ENCODE data around the gene KIF4A. TPM values are rescaled to one million over a fixed set of nuclear protein-coding genes. Genes with fewer than 3 reads are reported as not detected.

The KIF4A gene
- total RNA-seq, 1 donor from 2014 or later = 2.2 TPM

DNA sequence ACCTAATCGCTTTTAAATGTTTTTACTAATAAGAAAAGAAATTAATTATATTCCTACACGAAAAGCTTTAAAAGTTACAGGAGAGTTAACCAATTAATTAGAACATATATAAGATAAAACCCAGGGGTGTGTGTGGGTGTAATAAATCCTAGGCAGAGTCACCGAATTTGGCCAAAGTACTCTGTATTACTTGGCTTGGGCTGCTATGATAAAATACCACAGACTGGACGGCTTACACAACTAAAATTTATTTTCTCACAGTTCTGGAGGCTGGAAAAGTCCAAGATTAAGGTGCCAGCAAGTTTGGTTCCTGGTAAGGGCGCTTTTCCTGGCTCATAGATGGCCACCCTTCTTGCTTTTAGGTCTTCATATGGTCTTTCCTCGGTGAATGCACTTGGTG, 45.0 kb upstream of the KIF4A start:
- Histone ChIP-seq H3K27me3 (no peaks in the 10 kb centered on the region), H3K4me3 (no peak overlapping the region), H3K4me1 (no peaks in the 10 kb centered on the region), H3K9me3 (no peaks in the 10 kb centered on the region), H3K36me3 (no peaks in the 10 kb centered on the region), H3K27ac (no peak overlapping the region)
- intact Hi-C loops (cut with DNase I) = no loop called here
- DNase-seq (ENCODE audit: extremely low spot score in 2 of 2) = no peak
- TF ChIP-seq, protein P1, sequence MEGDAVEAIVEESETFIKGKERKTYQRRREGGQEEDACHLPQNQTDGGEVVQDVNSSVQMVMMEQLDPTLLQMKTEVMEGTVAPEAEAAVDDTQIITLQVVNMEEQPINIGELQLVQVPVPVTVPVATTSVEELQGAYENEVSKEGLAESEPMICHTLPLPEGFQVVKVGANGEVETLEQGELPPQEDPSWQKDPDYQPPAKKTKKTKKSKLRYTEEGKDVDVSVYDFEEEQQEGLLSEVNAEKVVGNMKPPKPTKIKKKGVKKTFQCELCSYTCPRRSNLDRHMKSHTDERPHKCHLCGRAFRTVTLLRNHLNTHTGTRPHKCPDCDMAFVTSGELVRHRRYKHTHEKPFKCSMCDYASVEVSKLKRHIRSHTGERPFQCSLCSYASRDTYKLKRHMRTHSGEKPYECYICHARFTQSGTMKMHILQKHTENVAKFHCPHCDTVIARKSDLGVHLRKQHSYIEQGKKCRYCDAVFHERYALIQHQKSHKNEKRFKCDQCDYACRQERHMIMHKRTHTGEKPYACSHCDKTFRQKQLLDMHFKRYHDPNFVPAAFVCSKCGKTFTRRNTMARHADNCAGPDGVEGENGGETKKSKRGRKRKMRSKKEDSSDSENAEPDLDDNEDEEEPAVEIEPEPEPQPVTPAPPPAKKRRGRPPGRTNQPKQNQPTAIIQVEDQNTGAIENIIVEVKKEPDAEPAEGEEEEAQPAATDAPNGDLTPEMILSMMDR (IDR thresholded peaks at IDR 0.05) = no peak
- TF ChIP-seq POLR2AphosphoS5 (IDR thresholded peaks at IDR 0.05; ENCODE audit: insufficient read depth in 1 of 2, low read depth in 1 of 2) = no peak
- no peak for TF ChIP-seq POLR2A (IDR thresholded peaks at IDR 0.05)

DNA sequence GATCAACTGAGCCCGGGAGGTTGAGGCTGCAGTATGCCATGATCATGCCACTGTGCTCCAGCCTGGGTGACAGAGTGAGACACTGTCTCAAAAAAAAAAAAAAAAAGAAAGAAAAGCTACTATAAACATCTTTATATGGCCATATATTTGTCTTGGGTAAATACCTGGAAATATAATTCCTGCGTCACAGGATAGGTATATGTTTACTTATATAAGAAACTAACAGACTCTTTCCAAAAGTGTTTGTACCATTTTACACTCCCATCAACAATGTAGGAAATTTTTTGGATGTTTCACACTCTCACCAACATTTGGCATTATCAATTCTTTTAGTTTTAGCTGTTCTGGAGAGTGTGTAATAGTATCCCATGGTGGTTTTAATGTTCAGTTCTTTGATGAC, 42.7 kb upstream of the KIF4A start:
- no peaks in the 10 kb centered on the region for H3K36me3 ChIP-seq
- DNase-seq (ENCODE audit: extremely low spot score in 2 of 2) = no peak
- TF ChIP-seq POLR2A (IDR thresholded peaks at IDR 0.05) = no peak
- TF ChIP-seq, protein P1 (IDR thresholded peaks at IDR 0.05) = no peak
- no peak for TF ChIP-seq POLR2AphosphoS5 (IDR thresholded peaks at IDR 0.05; ENCODE audit: insufficient read depth in 1 of 2, low read depth in 1 of 2)
- H3K27me3 ChIP-seq = no peaks in the 10 kb centered on the region
- H3K9me3 ChIP-seq = no peaks in the 10 kb centered on the region
- no peaks in the 10 kb centered on the region for H3K4me1 ChIP-seq
- H3K27ac ChIP-seq = no peak overlapping the region
- no peak overlapping the region for H3K4me3 ChIP-seq
- intact Hi-C loops (cut with DNase I) = no loop called here

DNA sequence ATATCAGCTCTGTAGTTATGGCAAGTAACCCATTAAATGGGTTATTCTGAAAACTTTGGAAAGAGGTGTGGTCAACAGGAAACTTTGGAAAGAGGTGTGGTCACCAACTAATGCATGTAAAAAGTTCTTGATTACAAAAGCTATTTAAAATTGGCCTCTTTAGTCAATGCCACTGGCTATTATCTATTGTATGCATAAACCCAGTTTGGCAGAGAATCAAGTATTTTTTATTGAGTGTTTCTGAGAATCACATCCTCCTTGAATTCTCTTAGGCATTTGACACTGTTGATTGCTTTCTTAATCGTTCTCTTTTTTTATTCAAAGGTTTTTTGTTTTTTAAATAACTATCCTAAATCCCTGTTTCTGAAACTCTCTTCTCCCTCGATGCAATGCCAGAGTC, 37.4 kb upstream of the KIF4A start:
- intact Hi-C loops (cut with DNase I) = no loop called here
- Histone ChIP-seq H3K4me1 (no peaks in the 10 kb centered on the region), H3K27ac (no peak overlapping the region), H3K4me3 (no peak overlapping the region), H3K27me3 (no peaks in the 10 kb centered on the region), H3K36me3 (no peaks in the 10 kb centered on the region), H3K9me3 (no peaks in the 10 kb centered on the region)
- no peak for TF ChIP-seq POLR2A (IDR thresholded peaks at IDR 0.05)
- TF ChIP-seq, protein P1 (IDR thresholded peaks at IDR 0.05) = no peak
- TF ChIP-seq POLR2AphosphoS5 (IDR thresholded peaks at IDR 0.05; ENCODE audit: insufficient read depth in 1 of 2, low read depth in 1 of 2) = no peak
- no peak for DNase-seq (ENCODE audit: extremely low spot score in 2 of 2)

DNA sequence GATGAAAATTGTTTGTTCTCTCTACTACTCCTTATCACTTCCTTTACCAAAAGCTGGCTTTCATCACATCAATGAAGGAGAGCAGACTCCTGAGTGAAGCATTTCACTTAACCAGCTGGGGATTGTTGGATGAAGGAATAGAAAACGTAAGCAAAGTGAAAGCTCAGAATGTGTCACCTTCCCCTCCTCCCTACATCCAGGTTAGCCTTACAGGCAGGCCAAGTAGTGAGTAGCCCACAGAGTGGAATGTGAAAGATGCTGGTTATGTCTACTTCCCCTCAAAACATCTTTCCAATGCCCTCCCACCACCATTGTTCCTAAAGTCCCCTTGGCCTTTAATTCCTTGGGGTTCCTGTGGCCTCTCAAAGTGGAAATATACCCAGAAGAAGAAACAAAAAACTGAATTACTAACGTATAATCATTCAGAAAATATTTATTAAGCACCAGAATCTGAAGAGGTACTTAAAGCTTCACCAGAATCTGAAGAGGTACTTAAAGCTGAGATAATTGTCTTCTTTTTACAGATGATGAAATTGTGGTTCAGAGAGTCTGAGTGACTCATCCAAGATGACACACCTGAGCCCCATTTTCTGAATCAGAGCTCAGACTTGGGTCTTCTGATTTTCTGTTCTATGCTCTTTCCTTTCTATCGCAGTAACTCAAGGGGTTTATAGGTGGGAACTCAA, 36.4 kb upstream of the KIF4A start:
- H3K36me3 ChIP-seq = no peaks in the 10 kb centered on the region
- no peak for TF ChIP-seq POLR2AphosphoS5 (IDR thresholded peaks at IDR 0.05; ENCODE audit: insufficient read depth in 1 of 2, low read depth in 1 of 2)
- TF ChIP-seq POLR2A (IDR thresholded peaks at IDR 0.05) = no peak
- TF ChIP-seq, protein P1 (IDR thresholded peaks at IDR 0.05) = no peak
- intact Hi-C loops (cut with DNase I) = no loop called here
- H3K9me3 ChIP-seq = no peaks in the 10 kb centered on the region
- no peak for DNase-seq (ENCODE audit: extremely low spot score in 2 of 2)
- no peaks in the 10 kb centered on the region for H3K4me1 ChIP-seq
- H3K27ac ChIP-seq = no peak overlapping the region
- H3K27me3 ChIP-seq = no peaks in the 10 kb centered on the region
- H3K4me3 ChIP-seq = no peak overlapping the region

DNA sequence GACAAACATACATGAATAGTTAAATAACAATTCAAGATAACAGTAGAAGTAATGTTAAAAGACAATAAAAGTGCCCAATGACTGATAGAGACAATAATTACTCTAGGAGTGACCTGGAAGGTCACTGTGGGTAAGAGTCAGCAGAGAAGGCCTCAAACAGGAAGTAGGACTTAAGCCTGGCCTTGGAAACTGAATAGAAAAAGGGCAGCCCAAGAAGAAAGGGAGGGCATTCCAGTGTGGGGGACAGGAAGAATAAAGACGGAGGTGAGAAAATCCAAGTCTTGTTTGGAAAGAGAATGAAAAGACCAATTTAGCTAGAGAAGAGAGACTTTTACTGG, 35.9 kb upstream of the KIF4A start:
- TF ChIP-seq POLR2A (IDR thresholded peaks at IDR 0.05) = no peak
- TF ChIP-seq, protein P1 (IDR thresholded peaks at IDR 0.05) = no peak
- no peak for TF ChIP-seq POLR2AphosphoS5 (IDR thresholded peaks at IDR 0.05; ENCODE audit: insufficient read depth in 1 of 2, low read depth in 1 of 2)
- intact Hi-C loops (cut with DNase I) = no loop called here

More for the DNA sequence above, 35.9 kb upstream of the KIF4A start:
- Histone ChIP-seq H3K4me1 (no peaks in the 10 kb centered on the region), H3K36me3 (no peaks in the 10 kb centered on the region), H3K27ac (no peak overlapping the region), H3K4me3 (no peak overlapping the region), H3K27me3 (no peaks in the 10 kb centered on the region), H3K9me3 (no peaks in the 10 kb centered on the region)
- DNase-seq (ENCODE audit: extremely low spot score in 2 of 2) = no peak

Measured in vagina (tissue), 2 donors.